CD4-positive, alpha-beta memory T cell (primary cell): ENCODE measurements around the gene NR5A2. TPM values are rescaled to one million over a fixed set of nuclear protein-coding genes. Genes with fewer than 3 reads are reported as not detected.
A peak's percentile ranks its signal among the peaks of the same experiment; 100 is the strongest.

Source experiments
- CTCF ChIA-PET: fragments of 350-600 bp; sonication (Branson Sonifier 250); formaldehyde crosslinking; loops from one replicate; lab custom pipeline; 2021; ENCODE audit warnings: inconsistent platforms; ENCODE audit not compliant: partially characterized antibody; lab: Charles Lee
- POLR2A ChIA-PET: fragments of 350-600 bp; sonication (Branson Sonifier 250); formaldehyde crosslinking; loops from one replicate; lab custom pipeline; 2021; ENCODE audit not compliant: partially characterized antibody; lab: Charles Lee
- DNase-seq, 5 donors: peaks; one replicate each; pipeline versions ENCODE4 v3.0.0 to v3.0.0-alpha.2; 2020 to 2022; ENCODE audit warnings: mixed read lengths in 1 of 5
- H3K27ac ChIP-seq: one replicate; pipeline ENCODE4 v1.7.0; 2013; ENCODE audit warnings: low read depth, low read length
- H3K27me3 ChIP-seq: 2 replicates; pipeline ENCODE4 v1.7.0; 2013; ENCODE audit warnings: mild to moderate bottlenecking, low read length, moderate library complexity; ENCODE audit not compliant: insufficient read depth
- H3K36me3 ChIP-seq: 2 replicates; pipeline ENCODE4 v1.7.0; 2013; ENCODE audit warnings: mild to moderate bottlenecking, low read length, moderate library complexity; ENCODE audit not compliant: insufficient read depth
- H3K4me1 ChIP-seq: 2 replicates; pipeline ENCODE4 v1.7.0; 2013; ENCODE audit warnings: mild to moderate bottlenecking, low read length, moderate library complexity; ENCODE audit not compliant: insufficient read depth
- H3K4me3 ChIP-seq, 2 donors: one replicate each; pipeline ENCODE4 v1.7.0; 2013; ENCODE audit warnings: low read length in 2 of 2, mild to moderate bottlenecking in 1 of 2
- H3K9me3 ChIP-seq, 2 donors: one replicate each; pipeline ENCODE4 v1.7.0; 2013; ENCODE audit warnings: low read length in 2 of 2, control low read depth in 1 of 2; ENCODE audit not compliant: control insufficient read depth in 1 of 2
- H3K27ac Mint-ChIP-seq, 7 donors: one replicate each; pipeline ENCODE4 v1.8.0; 2020 to 2021; ENCODE audit warnings: mixed read lengths in 7 of 7, mild to moderate bottlenecking in 6 of 7, inconsistent platforms in 3 of 7, moderate library complexity in 3 of 7
- H3K27me3 Mint-ChIP-seq, 2 donors: one replicate each; pipeline ENCODE4 v1.8.0; 2020 to 2021; ENCODE audit warnings: mixed read lengths in 2 of 2
- H3K36me3 Mint-ChIP-seq, 2 donors: one replicate each; pipeline ENCODE4 v1.8.0; 2020 to 2021; ENCODE audit warnings: mixed read lengths in 2 of 2, inconsistent platforms in 1 of 2, mild to moderate bottlenecking in 1 of 2
- H3K4me1 Mint-ChIP-seq, 4 donors: one replicate each; pipeline ENCODE4 v1.8.0; 2020 to 2021; ENCODE audit warnings: mixed read lengths in 4 of 4, mild to moderate bottlenecking in 1 of 4
- H3K4me3 Mint-ChIP-seq, 8 donors: one replicate each; pipeline ENCODE4 v1.8.0; 2020 to 2021; ENCODE audit warnings: mixed read lengths in 8 of 8, mild to moderate bottlenecking in 7 of 8, moderate library complexity in 6 of 8, inconsistent platforms in 3 of 8
- H3K9me3 Mint-ChIP-seq, 8 donors: one replicate each; pipeline ENCODE4 v1.8.0; 2020 to 2021; ENCODE audit warnings: mixed read lengths in 8 of 8, mild to moderate bottlenecking in 5 of 8, inconsistent platforms in 3 of 8, moderate library complexity in 1 of 8
- intact Hi-C: fragments of 100-400 bp; cut with micrococcal nuclease; formaldehyde crosslinking; loops from one replicate; pipeline ENCODE4 v1.15.1; 2023
- polyA plus RNA-seq, 2 donors: library from polyadenylated mRNA; unstranded; fragments of 300-500 nt; fragmentation: Illumina TruSeq; gene quantifications; one replicate each; pipeline ENCODE4 v1.2.3, GENCODE V29; 2021
- total RNA-seq, 2 experiments: library from RNA; stranded (reverse); gene quantifications; one replicate each; pipeline ENCODE4 v1.2.3, GENCODE V29; 2021

The NR5A2 gene
- total and polyA plus RNA-seq, 4 experiments from 2014 or later: not detected

GRCh38 chr1:200005165-200005564 is 22.3 kb upstream of the NR5A2 start:
- no peak for DNase-seq
- no peaks in the 10 kb centered on the region for H3K9me3 Mint-ChIP-seq
- Histone ChIP-seq H3K27ac (no peak overlapping the region), H3K4me3 (no peak overlapping the region), H3K9me3 (no peaks in the 10 kb centered on the region), H3K27me3 (no peaks in the 10 kb centered on the region), H3K36me3 (no peaks in the 10 kb centered on the region), H3K4me1 (no peaks in the 10 kb centered on the region)
- H3K36me3 Mint-ChIP-seq: no peaks in the 10 kb centered on the region
- POLR2A ChIA-PET: no interaction called here
- H3K4me1 Mint-ChIP-seq: no peaks in the 10 kb centered on the region
- intact Hi-C loops: no loop called here
- no peak overlapping the region for H3K27ac Mint-ChIP-seq
- H3K27me3 Mint-ChIP-seq: peaks cover 0 to 5% of the 10 kb centered on the region in 2 donors
- CTCF ChIA-PET: no interaction called here
- no peak overlapping the region for H3K4me3 Mint-ChIP-seq

GRCh38 chr1:200006711-200007110 is 20.8 kb upstream of the NR5A2 start:
- Mint-ChIP-seq H3K4me3 (no peak overlapping the region), H3K27me3 (peaks cover 0 to 5% of the 10 kb centered on the region in 2 donors), H3K36me3 (no peaks in the 10 kb centered on the region), H3K27ac (no peak overlapping the region), H3K4me1 (no peaks in the 10 kb centered on the region), H3K9me3 (no peaks in the 10 kb centered on the region)
- no peaks in the 10 kb centered on the region for H3K4me1 ChIP-seq
- H3K4me3 ChIP-seq: no peak overlapping the region
- intact Hi-C loops: no loop called here
- ChIA-PET CTCF (no interaction called here), POLR2A (no interaction called here)
- DNase-seq: no peak
- no peak overlapping the region for H3K27ac ChIP-seq
- no peaks in the 10 kb centered on the region for H3K9me3 ChIP-seq
- no peaks in the 10 kb centered on the region for H3K36me3 ChIP-seq
- H3K27me3 ChIP-seq: no peaks in the 10 kb centered on the region

GRCh38 chr1:200015811-200016210 is 11.7 kb upstream of the NR5A2 start:
- H3K27ac Mint-ChIP-seq: no peak overlapping the region

GRCh38 chr1:200021577-200022238 is 5.8 kb upstream of the NR5A2 start:
- Histone ChIP-seq H3K4me1 (no peaks in the 10 kb centered on the region), H3K27ac (no peak overlapping the region), H3K27me3 (no peaks in the 10 kb centered on the region), H3K9me3 (no peaks in the 10 kb centered on the region), H3K36me3 (no peaks in the 10 kb centered on the region), H3K4me3 (no peak overlapping the region)
- Mint-ChIP-seq H3K4me3 (no peak overlapping the region), H3K9me3 (no peaks in the 10 kb centered on the region), H3K27me3 (peaks cover 4 to 5% of the 10 kb centered on the region in 2 donors), H3K27ac (no peak overlapping the region), H3K4me1 (no peaks in the 10 kb centered on the region), H3K36me3 (no peaks in the 10 kb centered on the region)
- ChIA-PET CTCF (no interaction called here), POLR2A (no interaction called here)
- DNase-seq: no peak
- intact Hi-C loops: no loop called here

More at GRCh38 chr1:200015811-200016210, 11.7 kb upstream of the NR5A2 start:
- H3K9me3 ChIP-seq: no peaks in the 10 kb centered on the region
- H3K4me1 ChIP-seq: no peaks in the 10 kb centered on the region
- POLR2A ChIA-PET: no interaction called here
- CTCF ChIA-PET: no interaction called here
- H3K36me3 Mint-ChIP-seq: no peaks in the 10 kb centered on the region
- no peaks in the 10 kb centered on the region for H3K4me1 Mint-ChIP-seq
- H3K27me3 ChIP-seq: no peaks in the 10 kb centered on the region
- H3K4me3 Mint-ChIP-seq: no peak overlapping the region
- intact Hi-C loops: no loop called here
- no peaks in the 10 kb centered on the region for H3K36me3 ChIP-seq
- H3K9me3 Mint-ChIP-seq: no peaks in the 10 kb centered on the region
- H3K27me3 Mint-ChIP-seq: peaks cover 7% of the 10 kb centered on the region in 2 donors
- no peak overlapping the region for H3K27ac ChIP-seq
- no peak overlapping the region for H3K4me3 ChIP-seq
- no peak for DNase-seq

- no peak for DNase-seq
- CTCF ChIA-PET: no interaction called here
- no peaks in the 10 kb centered on the region for H3K4me1 ChIP-seq
- POLR2A ChIA-PET: no interaction called here
- no peak overlapping the region for H3K4me3 ChIP-seq
- H3K27me3 Mint-ChIP-seq: peaks cover 8 to 10% of the 10 kb centered on the region in 2 donors
- no peak overlapping the region for H3K27ac Mint-ChIP-seq
- H3K36me3 Mint-ChIP-seq: no peaks in the 10 kb centered on the region
- no peaks in the 10 kb centered on the region for H3K27me3 ChIP-seq
- H3K27ac ChIP-seq: no peak overlapping the region
- H3K9me3 ChIP-seq: no peaks in the 10 kb centered on the region
- H3K4me1 Mint-ChIP-seq: no peaks in the 10 kb centered on the region
- H3K4me3 Mint-ChIP-seq: no peak overlapping the region
- no peaks in the 10 kb centered on the region for H3K9me3 Mint-ChIP-seq
- H3K36me3 ChIP-seq: no peaks in the 10 kb centered on the region
- intact Hi-C loops: no loop called here
Observed at GRCh38 chr1:200022239-200022804, 5.2 kb upstream of the NR5A2 start.

GRCh38 chr1:200028586-200029034 is 1.1 kb downstream of the NR5A2 start:
- Histone ChIP-seq H3K4me3 (no peak overlapping the region), H3K27me3 (peaks cover under 1% of the 10 kb centered on the region), H3K4me1 (peaks cover 3% of the 10 kb centered on the region), H3K36me3 (no peaks in the 10 kb centered on the region), H3K9me3 (no peaks in the 10 kb centered on the region), H3K27ac (no peak overlapping the region)
- POLR2A ChIA-PET: no interaction called here
- no peaks in the 10 kb centered on the region for H3K9me3 Mint-ChIP-seq
- no peak overlapping the region for H3K27ac Mint-ChIP-seq
- no peaks in the 10 kb centered on the region for H3K36me3 Mint-ChIP-seq
- peaks cover 3 to 18% (median 8%) of the 10 kb centered on the region in 4 donors for H3K4me1 Mint-ChIP-seq
- intact Hi-C loops: no loop called here
- peak overlapping the region; percentile 38 to 88 (median 74) for H3K4me3 Mint-ChIP-seq
- peaks cover 32 to 40% of the 10 kb centered on the region in 2 donors for H3K27me3 Mint-ChIP-seq
- CTCF ChIA-PET: no interaction called here
- no peak for DNase-seq

- no peak for DNase-seq
- POLR2A ChIA-PET: no interaction called here
- Mint-ChIP-seq H3K27ac (no peak overlapping the region), H3K36me3 (no peaks in the 10 kb centered on the region), H3K4me3 (peak overlapping the region; percentile 60 to 88 (median 74)), H3K9me3 (no peaks in the 10 kb centered on the region), H3K27me3 (peaks cover 32 to 40% of the 10 kb centered on the region in 2 donors), H3K4me1 (peaks cover 3 to 18% (median 8%) of the 10 kb centered on the region in 4 donors)
- intact Hi-C loops: no loop called here
- Histone ChIP-seq H3K4me3 (no peak overlapping the region), H3K27me3 (peaks cover 7% of the 10 kb centered on the region), H3K4me1 (peaks cover 3% of the 10 kb centered on the region), H3K36me3 (no peaks in the 10 kb centered on the region), H3K9me3 (no peaks in the 10 kb centered on the region), H3K27ac (no peak overlapping the region)
- CTCF ChIA-PET: no interaction called here
Observed at GRCh38 chr1:200029035-200029821, 1.7 kb downstream of the NR5A2 start.
